Endodermal cell (in vitro differentiated cells): ENCODE data around the gene ROBO1. TPM values are rescaled to one million over a fixed set of nuclear protein-coding genes. Genes with fewer than 3 reads are reported as not detected.
"Not testable (repeated sequence)": the region's sequence is repeated elsewhere in the genome, so short reads cannot be mapped to it uniquely, and the experiment has no call there.

ENCODE experiments used
- DNase-seq: peaks from one replicate; pipeline ENCODE4 v3.0.0-alpha.2; 2017
- H3K27ac ChIP-seq: 2 replicates; pipeline ENCODE4 v1.5.1; 2013; ENCODE audit warnings: mild to moderate bottlenecking, low read depth, low read length, moderate library complexity
- H3K27me3 ChIP-seq: 2 replicates; pipeline ENCODE4 v1.6.1; 2013; ENCODE audit warnings: mild to moderate bottlenecking, low read length, moderate library complexity; ENCODE audit not compliant: insufficient read depth, control insufficient read depth, poor library complexity, severe bottlenecking
- H3K36me3 ChIP-seq: 2 replicates; pipeline ENCODE4 v1.7.0; 2013; ENCODE audit warnings: mild to moderate bottlenecking, low read length, moderate library complexity; ENCODE audit not compliant: control insufficient read depth, insufficient read depth
- H3K4me1 ChIP-seq: one replicate; pipeline ENCODE4 v1.7.0; 2013; ENCODE audit warnings: low read length; ENCODE audit not compliant: control insufficient read depth, insufficient read depth
- H3K4me3 ChIP-seq: 2 replicates; pipeline ENCODE4 v1.5.1; 2013; ENCODE audit warnings: mild to moderate bottlenecking, low read length, moderate library complexity
- H3K9ac ChIP-seq: 2 replicates; pipeline ENCODE4 v1.6.1; 2013; ENCODE audit warnings: mild to moderate bottlenecking, low read length, moderate library complexity; ENCODE audit not compliant: poor library complexity, severe bottlenecking; ENCODE audit errors: extremely low read depth
- H3K9me3 ChIP-seq: 2 replicates; pipeline ENCODE4 v1.6.1; 2013; ENCODE audit warnings: mild to moderate bottlenecking, low read length, moderate library complexity; ENCODE audit not compliant: control insufficient read depth
- H3K27ac Mint-ChIP-seq: 2 replicates; pipeline ENCODE4 v1.8.0; 2020; ENCODE audit warnings: mixed read lengths
- H3K27me3 Mint-ChIP-seq: 2 replicates; pipeline ENCODE4 v1.8.0; 2021; ENCODE audit warnings: mild to moderate bottlenecking, mixed read lengths; ENCODE audit not compliant: insufficient read depth
- H3K36me3 Mint-ChIP-seq: 2 replicates; pipeline ENCODE4 v1.8.0; 2020; ENCODE audit warnings: low read depth, mixed read lengths
- H3K4me1 Mint-ChIP-seq: 2 replicates; pipeline ENCODE4 v1.8.0; 2020; ENCODE audit warnings: mixed read lengths
- H3K4me3 Mint-ChIP-seq: 2 replicates; pipeline ENCODE4 v1.8.0; 2020; ENCODE audit warnings: mild to moderate bottlenecking, moderate library complexity, mixed read lengths
- H3K9me3 Mint-ChIP-seq: 2 replicates; pipeline ENCODE4 v1.8.0; 2020; ENCODE audit warnings: mild to moderate bottlenecking, mixed read lengths
- WGBS, 2 experiments: methylation state at CpG; one replicate each; pipeline versions ENCODE4 v1.1.5 to v1.1.7; 2013; ENCODE audit warnings: missing lambda C conversion rate in 2 of 2, mixed read lengths in 1 of 2; ENCODE audit not compliant: insufficient coverage in 1 of 2, insufficient read length in 1 of 2; 5-methylcytosine and 5-hydroxymethylcytosine counted together
- total RNA-seq, 2 donors: library from RNA; stranded (reverse); fragmentation: NEBNext Ultra II Directional in 1 of 2; extraction: Animal tissue kit (Norgen Biotek cat#: 25700) in 1 of 2; gene quantifications; 2 replicates in 1 of 2; 3 replicates in 1 of 2; pipeline ENCODE4 v1.2.1, GENCODE V29; 2021
- TF ChIP-seq, protein P1 (sequence below): fragments of 200-600 bp; sonication (generic); conservative IDR thresholded peaks from 2 replicates; pipeline ENCODE4 v1.5.0; 2021; ENCODE audit warnings: antibody characterized with exemption, mild to moderate bottlenecking

ROBO1 gene
- total RNA-seq, 2 donors from 2014 or later, result 74.8 to 75.9 TPM

DNA sequence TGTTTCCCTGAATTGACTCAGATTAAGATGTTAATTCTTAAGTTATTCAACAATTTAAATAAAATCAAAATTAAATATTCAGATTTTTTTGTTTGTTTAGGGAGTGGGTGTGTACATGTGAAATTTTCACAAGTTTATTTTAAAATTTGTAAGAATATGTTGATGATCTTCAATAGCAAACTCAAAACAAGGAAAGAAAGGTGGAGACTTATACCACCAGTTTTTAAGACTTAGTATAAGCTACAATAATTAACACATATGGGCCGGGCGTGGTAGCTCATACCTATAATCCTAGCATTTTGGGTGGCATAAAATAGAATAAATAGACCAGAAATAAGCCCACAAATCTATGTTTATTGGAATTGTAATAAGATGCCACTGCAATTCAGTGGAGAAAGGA, 1084.5 kb downstream of the ROBO1 start:
- Mint-ChIP-seq H3K4me3 (no peak overlapping the region), H3K4me1 (no peaks in the 10 kb centered on the region)

DNA sequence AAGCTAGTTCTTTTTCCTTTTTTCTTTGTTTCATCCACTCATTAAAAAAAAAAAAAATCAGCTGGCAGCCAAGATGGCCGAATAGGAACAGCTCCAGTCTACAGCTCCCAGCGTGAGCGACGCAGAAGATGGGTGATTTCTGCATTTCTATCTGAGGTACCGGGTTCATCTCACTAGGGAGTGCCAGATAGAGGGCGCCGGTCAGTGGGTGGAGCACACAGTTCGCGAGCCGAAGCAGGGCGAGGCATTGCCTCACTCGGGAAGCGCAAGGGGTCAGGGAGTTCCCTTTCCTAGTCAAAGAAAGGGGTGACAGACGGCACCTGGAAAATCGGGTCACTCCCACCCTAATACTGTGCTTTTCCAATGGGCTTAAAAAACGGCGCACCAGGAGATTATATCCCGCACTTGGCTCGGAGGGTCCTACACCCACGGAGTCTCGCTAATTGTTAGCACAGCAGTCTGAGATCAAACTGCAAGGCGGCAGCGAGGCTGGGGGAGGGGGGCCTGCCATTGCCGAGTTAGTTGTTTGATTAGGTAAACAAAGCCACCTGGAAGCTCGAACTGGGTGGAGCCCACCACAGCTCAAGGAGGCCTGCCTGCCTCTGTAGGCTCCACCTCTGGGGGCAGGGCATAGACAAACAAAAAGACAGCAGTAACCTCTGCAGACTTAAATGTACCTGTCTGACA, 1092.5 kb downstream of the ROBO1 start:
- not testable (repeated sequence) for H3K9ac ChIP-seq, H3K4me3 ChIP-seq, H3K4me3 Mint-ChIP-seq, H3K4me1 ChIP-seq, H3K27ac ChIP-seq, H3K4me1 Mint-ChIP-seq, H3K9me3 ChIP-seq, H3K27me3 Mint-ChIP-seq, DNase-seq, H3K27me3 ChIP-seq, H3K27ac Mint-ChIP-seq, H3K36me3 ChIP-seq
- peaks cover 19% of the 10 kb centered on the region for H3K9me3 Mint-ChIP-seq
- WGBS, 2 experiments, result 86 to 92% methylated on average over 10 to 25 of the region's 25 CpGs
- H3K36me3 Mint-ChIP-seq, result peaks cover 40% of the 10 kb centered on the region

More for the DNA sequence above, 1084.5 kb downstream of the ROBO1 start:
- Histone ChIP-seq H3K9ac (no peak overlapping the region), H3K4me1 (no peaks in the 10 kb centered on the region), H3K36me3 (no peaks in the 10 kb centered on the region), H3K4me3 (no peak overlapping the region), H3K9me3 (peaks cover 8% of the 10 kb centered on the region), H3K27ac (no peak overlapping the region), H3K27me3 (no peaks in the 10 kb centered on the region)
- DNase-seq, result no peak
- Mint-ChIP-seq H3K27ac (no peak overlapping the region), H3K36me3 (peaks cover 50% of the 10 kb centered on the region), H3K27me3 (no peaks in the 10 kb centered on the region), H3K9me3 (peaks cover 8% of the 10 kb centered on the region)
- 100% methylated on average over 2 of the region's 2 CpGs; no CpG with 5 or more reads in 1 of the 2 experiments for WGBS, 2 experiments
- TF ChIP-seq, protein P1, sequence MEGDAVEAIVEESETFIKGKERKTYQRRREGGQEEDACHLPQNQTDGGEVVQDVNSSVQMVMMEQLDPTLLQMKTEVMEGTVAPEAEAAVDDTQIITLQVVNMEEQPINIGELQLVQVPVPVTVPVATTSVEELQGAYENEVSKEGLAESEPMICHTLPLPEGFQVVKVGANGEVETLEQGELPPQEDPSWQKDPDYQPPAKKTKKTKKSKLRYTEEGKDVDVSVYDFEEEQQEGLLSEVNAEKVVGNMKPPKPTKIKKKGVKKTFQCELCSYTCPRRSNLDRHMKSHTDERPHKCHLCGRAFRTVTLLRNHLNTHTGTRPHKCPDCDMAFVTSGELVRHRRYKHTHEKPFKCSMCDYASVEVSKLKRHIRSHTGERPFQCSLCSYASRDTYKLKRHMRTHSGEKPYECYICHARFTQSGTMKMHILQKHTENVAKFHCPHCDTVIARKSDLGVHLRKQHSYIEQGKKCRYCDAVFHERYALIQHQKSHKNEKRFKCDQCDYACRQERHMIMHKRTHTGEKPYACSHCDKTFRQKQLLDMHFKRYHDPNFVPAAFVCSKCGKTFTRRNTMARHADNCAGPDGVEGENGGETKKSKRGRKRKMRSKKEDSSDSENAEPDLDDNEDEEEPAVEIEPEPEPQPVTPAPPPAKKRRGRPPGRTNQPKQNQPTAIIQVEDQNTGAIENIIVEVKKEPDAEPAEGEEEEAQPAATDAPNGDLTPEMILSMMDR, result no peak

DNA sequence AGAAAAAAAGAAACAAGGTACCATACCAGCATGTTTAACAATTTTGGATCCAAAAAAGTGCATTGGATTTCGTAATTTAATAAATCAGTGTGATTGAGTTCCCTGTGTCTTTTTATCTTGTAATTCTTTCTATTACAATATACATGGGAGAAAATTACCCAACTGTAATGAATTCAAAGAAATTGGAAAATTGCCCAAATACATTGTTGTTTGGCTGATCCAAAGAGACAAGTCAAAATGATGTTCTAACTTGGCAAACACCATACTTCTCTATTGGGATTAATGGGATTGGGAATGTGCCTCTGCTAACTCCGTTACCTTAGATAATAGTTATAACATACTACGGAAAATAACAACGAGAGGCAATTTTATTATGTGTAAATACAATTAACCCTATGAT, 1097.1 kb downstream of the ROBO1 start:
- peaks cover 10% of the 10 kb centered on the region for H3K9me3 Mint-ChIP-seq

More for the DNA sequence above, 1097.1 kb downstream of the ROBO1 start:
- H3K36me3 ChIP-seq, result peaks cover 3% of the 10 kb centered on the region
- no peak overlapping the region for H3K27ac Mint-ChIP-seq
- no peak overlapping the region for H3K4me3 Mint-ChIP-seq
- no peak for DNase-seq
- no peak overlapping the region for H3K9ac ChIP-seq
- TF ChIP-seq, protein P1, result no peak
- H3K36me3 Mint-ChIP-seq, result peaks cover 42% of the 10 kb centered on the region
- H3K9me3 ChIP-seq, result peaks cover 10% of the 10 kb centered on the region
- no peaks in the 10 kb centered on the region for H3K27me3 Mint-ChIP-seq
- no peak overlapping the region for H3K27ac ChIP-seq
- 89% methylated on average over 1 of the region's 4 CpGs; no CpG with 5 or more reads in 1 of the 2 experiments for WGBS, 2 experiments
- no peak overlapping the region for H3K4me3 ChIP-seq
- no peaks in the 10 kb centered on the region for H3K27me3 ChIP-seq
- H3K4me1 ChIP-seq, result no peaks in the 10 kb centered on the region
- peaks cover 3% of the 10 kb centered on the region for H3K4me1 Mint-ChIP-seq
